GM19455 (cell line): ENCODE data around the gene PLPP1.

ENCODE experiments used
- ATAC-seq: cut with Tn5 transposase; IDR thresholded peaks from one replicate; pipeline ENCODE4 v1.9.1; 2021; ENCODE audit not compliant: unreplicated experiment

The PLPP1 gene

DNA sequence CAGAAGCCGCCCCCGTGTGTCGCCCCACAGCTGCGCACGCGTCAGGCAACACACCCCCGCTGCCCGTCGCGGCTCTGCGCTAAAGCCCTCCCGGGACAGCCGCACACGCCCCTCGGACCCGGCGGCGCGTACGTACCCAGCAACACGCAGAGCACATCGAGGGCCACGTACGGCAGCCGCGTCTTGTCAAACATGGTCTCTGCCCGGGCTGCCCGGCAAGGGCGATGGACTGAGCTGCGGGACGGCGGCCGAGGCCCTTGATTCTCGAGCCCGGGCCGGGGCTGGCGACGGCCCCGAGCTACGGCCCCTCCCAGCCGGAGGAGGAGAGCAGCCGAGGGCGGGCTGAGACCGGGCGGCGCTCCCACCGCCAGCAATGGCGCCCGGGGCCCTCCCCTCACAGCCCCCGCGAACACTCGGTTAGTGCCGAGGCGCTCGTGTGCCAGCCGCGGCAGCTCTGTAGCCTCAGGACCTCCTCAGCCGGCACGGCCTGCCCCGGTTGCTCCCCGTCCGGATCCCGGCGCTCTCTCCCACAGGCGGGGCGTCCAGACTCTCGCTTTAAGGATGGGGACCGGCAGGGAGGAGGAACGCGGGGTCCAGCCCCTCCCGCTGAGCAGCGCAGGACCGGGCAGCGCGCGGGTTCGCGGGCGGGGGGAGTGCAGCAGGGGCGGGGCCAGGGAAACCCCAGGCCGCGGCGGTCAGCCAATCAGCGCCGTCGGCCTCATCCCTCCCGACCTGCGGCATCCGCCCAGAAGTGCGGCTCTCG is at the start of gene PLPP1:
Gene PLPP1, minus strand, starts transcription at position 529 of the 763 bp plus-strand sequence. Its CDS starts 335 bp downstream, at position 194.
- peak; percentile 84 for ATAC-seq

DNA sequence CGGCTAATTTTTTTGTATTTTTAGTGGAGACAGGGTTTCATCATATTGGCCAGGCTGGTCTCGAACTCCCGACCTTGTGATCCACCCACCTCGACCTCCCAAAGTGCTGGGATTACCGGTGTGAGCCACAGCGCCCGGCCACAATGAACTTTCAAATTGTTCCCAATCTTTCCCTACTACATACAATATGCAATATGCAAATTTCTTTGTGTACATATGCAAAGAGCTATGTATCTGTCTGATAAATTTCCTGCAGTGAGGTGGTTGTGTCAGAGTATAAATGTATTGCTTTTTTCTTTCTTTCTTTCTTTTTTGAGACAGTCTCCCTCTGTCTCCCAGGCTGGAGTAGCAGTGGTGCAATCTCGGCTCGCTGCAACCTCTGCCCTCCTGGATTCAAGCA is 48.8 kb upstream of the PLPP1 start:
- no peak for ATAC-seq

DNA sequence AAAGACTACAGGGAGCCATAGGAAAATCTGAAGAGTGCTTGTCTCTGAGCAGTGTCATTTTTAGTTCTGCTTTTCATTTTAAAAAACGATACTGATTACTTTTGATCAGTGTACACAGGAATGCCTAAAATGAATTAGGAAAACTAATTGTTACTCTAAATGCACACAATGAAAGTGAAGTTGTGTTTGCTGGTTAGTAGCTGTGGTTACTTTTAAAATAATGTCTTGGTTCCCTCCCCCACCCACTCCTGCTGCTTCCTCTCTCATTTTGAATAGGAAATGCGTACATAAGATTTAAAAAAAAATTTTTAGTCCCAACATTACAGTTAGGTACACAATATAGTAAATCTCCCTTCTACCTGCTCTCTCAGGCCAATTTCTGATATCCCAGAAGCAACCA is 47.5 kb upstream of the PLPP1 start:
- ATAC-seq: no peak

DNA sequence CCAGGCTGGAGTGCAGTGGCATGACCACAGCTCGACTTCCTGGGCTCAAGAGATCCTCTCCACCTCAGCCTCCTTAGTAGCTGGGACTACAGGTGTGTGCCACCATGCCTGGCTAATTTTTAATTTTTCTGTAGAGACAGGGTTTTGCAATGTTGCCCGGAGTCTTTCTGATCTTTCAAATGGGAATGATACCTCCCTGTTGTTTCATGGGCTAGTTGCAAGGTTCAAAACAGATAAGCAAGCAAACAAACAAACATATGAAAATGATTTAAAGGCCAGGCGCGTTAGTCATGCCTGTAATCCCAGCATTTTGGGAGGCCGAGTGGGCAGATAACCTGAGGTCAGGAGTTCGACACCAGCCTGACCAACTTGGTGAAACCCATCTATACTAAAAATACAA is 45.3 kb upstream of the PLPP1 start:
- ATAC-seq: no peak

DNA sequence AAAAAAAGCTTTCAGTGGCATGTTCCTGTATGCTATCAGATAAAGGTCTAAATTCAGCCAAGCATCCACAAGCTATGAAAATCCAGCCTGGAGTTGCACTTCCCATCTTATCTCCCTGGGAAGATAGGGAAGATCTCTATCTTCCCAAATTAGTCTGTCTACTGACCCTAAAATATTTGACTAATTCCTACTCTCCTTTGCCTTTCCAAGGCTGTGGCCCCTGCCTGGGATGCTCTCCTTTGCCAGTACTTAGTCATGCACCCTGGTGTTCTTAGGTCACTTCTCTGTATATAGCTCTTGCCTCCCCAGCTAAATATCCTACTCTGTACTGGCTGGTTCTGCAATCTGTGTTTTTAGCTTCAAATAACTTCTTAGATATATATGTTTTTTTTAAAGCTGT is 44.0 kb upstream of the PLPP1 start:
- no peak for ATAC-seq

DNA sequence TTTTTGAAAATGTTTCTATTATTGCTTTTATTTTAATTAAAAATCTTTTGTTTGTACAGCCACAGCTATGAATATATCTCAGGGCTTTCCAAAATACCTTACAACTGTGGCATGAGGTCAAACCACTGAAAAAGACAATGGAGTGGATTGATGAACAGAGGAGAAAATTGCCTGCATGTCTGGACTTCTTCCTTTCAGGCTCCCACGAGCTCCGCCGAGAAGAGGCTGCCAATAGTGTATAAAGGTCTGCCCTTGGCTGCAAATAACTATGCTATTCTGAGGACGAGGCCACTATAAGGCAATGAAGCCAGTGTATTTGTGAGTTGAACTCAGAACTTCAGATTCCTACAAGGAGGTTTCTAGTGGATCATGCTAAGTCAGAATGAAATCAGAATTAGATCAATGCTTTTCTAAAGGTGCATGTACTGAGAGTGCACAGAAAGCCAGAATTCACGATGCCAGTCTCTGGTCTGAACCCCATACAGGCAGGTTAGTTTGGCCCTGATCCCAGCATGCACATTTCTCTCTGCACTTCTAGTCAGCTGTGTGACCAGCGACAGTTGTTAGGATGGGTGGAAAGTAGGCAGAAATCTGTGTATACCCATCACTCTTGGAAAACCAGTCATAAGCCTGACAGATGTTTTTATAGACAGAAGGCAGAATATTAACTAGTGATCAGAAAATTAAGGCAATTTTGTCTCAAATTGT is 42.7 kb upstream of the PLPP1 start:
- no peak for ATAC-seq

DNA sequence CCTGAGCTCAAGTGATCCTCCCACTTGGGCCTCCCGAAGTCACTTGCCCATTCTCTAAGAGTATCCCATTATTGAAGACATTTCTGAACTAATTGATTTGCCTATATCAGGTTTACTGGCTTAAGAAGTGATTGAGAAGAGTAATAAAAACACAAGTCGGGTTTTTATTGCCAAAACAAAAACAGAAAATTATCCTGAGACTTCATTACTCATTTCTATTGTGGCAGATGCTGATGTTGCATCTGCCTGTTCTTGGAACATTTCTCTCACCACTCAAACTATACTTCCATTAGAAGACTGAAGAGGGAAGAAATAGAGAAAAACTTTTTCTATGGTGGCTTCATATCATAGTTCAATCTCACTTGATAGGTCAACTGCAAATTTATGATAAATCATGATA is 41.9 kb upstream of the PLPP1 start:
- no peak for ATAC-seq

DNA sequence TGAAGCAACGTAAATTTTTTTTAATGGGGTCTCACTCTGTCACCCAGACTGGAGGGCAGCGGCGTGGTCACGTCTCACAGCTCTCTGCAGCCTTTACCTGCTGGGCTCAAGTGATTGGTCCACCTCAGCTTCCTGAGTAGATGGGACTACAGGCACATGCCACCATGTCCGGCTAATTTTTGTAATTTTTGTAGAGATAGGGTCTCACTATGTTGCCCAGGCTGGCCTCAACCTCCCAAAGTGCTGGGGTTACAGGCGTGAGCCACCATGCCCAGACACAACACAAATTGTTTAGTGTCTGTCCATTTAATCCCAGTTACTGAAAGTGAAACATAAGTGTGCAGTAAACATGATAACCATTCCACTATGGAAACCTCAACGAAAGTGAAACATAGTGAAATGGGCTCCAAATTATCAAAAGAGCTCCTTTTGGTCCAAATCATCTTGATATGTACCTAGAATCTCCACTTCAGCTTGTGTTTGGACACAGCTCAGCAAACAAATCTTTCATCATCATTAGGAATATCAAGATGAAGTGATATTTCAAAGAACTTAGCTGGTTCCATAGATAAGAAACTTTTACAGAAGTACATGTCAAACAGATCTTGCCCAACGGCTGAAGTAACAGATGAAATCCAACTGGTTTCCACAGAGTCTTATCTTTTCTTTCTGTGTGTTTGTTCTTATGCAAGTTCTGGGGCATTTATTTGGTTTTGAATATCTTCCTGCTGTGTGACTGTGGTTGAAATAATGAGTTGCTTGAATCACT is 41.2 kb upstream of the PLPP1 start:
- no peak for ATAC-seq

DNA sequence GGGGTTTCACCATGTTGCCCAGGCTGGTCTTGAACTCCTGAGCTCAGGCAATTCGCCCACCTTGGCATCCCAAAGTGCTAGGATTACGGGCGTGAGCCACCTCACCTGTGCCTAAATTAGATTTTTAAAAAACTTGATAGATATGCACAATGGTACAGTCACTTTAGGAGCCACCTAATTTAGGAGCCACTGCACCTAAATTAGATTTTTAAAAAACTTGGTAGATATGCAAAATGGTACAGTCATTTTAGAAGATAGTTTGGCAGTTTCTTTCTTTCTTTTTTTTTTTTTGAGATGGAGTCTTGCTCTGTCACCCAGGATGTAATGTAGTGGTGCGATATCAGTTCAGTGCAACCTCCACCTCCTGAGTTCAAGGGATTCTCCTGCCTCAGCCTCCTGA is 37.8 kb upstream of the PLPP1 start:
- ATAC-seq: no peak

DNA sequence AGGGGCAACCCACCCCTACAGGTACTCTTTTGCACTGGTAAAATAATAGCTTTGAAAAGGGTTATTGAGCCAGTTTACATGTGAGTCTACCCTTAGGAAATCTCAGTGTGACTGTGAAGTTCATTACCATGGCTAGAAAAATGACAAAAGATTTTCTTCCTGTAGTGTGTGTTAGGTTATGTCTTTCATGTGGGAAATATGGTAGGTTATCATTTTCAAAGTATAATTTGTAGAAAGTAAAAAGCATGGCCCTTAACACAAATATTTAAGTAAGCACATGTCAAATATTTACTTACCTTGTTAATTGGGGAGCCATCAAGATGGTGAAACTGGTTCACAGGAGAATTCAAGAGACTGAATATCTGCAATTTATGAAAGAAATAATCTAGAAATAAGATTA is 37.3 kb upstream of the PLPP1 start:
- no peak for ATAC-seq

DNA sequence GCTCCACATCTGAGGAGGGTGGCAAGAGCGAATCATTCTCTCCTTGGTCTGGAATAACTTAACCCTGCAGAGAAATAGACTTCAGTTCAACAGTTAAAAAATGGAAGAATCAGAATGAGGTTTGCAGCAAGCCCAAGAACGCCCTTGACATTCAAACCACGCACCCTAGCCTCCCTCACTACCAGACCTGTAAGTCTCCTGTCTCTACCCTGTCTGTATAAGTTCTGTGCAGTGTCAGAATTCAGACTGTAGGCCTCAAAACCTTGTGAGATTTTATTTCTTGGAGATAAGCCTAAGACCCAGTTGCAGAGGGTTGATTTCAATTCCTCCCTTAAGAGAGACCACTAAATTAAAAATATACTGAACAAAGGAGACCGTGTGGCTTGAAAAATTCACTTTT is 35.8 kb upstream of the PLPP1 start:
- no peak for ATAC-seq

DNA sequence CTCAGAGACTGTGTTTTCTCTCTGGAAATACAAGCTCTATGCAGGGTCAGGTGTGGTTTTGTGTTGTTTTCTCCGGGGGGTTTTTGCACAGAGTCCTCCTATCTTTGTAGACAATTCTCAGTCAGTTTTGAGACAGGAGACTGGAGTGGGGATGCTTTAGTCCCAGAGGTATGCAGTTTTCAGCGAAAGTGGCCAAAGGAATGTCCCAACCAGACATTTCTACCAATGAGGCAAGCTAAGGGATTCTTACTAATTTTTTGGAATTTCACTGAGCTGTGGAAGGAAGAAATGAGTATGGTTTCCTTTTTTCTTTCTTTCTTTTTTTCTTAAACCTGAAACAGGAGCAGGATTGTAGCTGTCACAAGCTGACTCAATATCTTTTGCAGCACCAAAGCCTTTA is 35.3 kb upstream of the PLPP1 start:
- ATAC-seq: no peak

DNA sequence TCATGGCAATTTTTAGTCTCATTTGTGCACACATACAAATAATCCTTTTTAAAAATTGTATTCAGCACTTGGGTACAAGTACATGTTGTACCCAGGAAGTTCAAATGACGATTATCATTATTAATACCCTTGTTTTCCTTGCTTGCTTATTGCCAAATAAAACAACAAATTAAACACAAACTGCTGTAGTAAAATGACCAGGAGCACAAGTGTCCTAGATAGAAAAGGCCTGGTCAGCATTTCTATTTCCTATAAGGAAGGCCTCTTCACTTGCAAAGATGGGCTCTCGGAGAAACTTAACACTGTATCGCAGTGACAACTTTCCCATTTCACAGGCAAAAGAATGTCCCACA is 34.7 kb upstream of the PLPP1 start:
- ATAC-seq: no peak

DNA sequence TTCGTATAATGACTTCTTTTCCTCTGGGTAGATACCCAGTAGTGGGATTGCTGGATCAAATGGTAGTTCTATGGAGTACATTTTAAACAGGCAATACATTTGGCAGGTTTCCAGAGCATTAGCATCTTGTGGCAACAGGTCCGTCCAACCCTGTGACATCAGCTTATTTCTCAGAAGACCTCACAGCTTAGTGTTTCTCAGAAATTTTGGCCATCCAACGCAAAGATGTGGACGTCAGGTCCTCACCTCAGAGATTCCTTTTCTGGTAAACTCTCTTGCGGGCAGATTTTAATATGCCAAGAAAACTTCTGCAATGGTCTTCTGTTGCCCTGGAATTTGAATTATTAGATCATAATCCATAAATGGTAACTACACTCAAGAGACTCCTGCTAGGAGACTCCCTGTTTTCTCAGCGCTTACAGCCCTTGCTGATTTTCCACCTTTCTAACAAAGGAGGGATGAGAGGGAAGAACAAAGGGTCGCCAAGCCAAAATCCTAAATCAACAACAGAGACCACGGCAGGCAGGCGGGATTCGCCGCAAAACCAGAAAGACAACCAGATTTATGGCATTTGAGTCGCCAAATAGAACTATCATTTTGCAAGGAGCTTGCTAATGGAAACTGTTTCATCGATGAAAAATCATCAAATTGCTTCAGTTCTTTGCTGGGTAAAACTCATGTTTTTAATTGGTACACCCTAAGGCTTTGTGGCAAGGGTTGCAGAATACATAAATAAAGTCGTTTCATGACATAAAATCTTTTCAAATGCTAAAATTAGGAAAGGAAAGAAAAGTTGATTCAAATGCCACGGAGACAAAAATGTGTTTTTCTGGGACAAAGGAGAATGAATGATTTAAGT is 34.1 kb upstream of the PLPP1 start:
- no peak for ATAC-seq

DNA sequence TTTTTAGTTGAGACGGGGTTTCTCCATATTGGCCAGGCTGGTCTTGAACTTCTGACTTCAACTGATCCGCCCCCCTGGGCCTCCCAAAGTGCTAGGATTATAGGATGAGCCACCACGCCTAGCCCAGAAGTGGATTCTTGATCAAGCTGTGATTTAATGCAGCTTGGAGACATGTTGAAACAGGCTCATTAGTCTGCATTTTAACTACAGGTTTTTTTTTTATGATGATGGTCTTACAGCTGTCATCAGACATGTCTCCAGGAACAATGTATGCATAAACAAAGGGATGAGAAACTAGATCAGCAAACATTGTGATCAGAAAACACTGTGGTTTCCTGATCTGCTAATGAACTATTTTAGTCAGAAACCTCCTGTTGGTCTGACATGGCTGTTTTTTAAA is 30.0 kb upstream of the PLPP1 start:
- no peak for ATAC-seq

DNA sequence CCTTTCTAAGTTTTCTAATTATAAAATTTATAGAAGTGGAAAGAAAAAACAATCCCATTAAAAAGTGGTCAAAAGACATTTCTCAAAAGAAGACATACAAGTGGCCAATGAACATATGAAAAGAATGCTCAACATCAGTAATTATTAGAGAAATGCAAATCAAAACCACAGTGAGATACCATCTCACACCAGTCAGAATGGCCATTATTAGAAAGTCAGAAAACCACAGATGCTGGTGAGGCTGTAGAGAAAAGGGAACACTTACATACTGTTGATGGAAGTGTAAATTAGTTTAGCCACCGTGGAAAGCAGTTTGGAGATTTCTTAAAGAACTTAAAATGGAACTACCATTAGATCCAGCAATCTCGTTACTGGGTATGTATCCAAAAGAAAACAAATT is 23.7 kb upstream of the PLPP1 start:
- no peak for ATAC-seq

DNA sequence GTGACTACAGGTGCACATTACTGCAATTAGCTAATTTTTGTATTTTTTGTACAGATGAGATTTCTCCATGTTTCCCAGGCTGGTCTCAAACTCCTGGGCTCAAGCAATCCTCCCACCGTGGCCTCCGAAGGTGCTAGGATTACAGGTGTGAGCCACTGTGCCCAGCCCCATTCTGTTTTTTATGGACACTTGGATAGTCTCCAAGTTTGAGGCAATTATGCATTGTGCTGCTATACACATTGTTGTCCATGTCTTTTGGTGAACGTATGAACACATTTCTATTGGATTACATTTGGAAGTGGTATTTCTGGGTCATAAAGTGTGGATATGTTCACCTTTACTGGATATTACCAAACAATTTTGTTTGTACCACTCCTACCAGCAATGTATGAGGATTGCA is 22.4 kb upstream of the PLPP1 start:
- no peak for ATAC-seq

DNA sequence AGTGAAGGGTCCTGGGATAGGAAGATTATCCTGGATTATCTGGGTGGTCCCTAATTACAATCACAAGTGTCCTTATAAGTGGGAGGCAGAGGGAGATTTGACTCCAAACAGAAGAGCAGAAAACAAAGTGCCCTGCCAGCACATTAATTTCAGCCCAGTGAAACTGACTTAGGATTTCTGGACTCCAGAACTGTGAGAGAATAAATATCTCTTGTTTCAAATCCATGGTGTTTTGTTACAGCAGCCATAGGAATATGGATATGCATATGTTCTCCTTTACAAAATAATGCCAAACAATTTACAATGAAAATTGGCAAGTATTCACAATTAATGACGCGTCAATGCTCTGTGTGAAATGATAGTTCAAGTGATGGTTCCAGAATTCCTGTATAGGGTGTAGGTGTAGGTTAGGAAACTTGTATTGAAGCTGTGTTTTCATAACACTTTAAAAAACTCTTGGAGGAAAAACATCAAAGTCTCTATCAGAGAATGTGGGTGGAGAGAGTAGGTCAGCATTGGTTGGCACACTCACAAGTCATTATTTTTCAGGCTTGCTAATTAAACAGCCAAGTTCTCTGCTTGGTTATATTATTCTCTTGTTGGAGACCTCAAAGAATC is 19.9 kb upstream of the PLPP1 start:
- ATAC-seq: no peak

DNA sequence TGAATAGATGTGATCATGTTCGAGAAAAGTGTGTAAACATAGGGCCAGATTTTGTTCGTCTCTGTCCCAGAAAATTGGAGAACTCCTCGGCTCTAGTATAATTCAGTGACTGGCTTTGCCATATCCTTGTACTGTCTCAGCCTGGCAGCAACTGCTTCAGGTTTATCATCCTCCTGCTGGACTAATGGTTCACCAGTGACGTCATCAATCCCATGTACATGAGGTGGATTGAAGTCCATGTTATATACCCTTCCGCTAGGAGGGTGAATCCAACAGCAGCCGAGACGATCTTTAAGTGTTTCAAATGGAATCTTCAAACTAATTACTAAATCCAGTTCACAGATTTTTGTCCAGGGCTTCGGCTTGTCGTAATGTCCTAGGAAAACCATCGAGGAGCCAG is 17.1 kb upstream of the PLPP1 start:
- ATAC-seq: no peak

DNA sequence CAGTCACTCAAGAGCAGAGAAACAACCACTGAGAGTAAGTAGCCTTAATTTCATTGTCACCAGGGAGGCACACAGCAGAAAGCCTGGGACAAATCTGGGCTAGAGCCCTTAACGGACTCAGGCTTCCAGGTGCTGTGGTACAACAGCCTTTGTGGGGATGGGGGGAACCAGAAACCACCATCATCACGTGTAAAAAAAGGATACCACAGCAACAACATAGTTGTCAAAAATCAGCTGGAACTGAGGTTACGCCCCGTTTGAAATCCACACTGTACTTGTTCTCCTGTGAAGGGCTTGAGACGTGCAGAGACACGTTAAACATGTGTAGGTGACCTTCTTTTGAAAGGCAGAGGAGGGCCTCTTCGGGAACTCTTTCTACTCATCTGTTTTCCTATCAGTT is 16.6 kb upstream of the PLPP1 start:
- no peak for ATAC-seq

DNA sequence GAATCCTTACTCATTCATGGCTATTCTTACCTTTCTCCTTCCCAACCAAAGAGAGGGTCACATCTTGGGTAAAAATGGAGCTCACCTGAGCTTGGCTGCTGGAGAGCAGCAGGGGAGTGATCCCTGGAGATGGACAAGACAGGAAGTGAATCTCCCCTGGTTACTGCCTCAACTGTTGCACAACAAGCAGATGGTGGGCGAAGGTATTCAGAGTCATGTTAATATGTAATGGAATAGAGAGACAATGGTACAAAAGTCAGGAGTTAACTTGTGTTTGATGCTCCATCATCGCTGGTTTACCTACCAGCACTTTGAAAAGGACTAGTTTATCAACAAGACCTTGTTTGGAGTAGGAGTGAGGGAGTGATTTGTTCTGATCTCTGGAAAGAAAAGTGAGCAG is 13.0 kb upstream of the PLPP1 start:
- ATAC-seq: no peak
